Chondrocyte (in vitro differentiated cells): Measurements from ENCODE around the gene ZBED1. TPM values are rescaled to one million over a fixed set of nuclear protein-coding genes. Genes with fewer than 3 reads are reported as not detected.
A peak's percentile ranks its signal among the peaks of the same experiment; 100 is the strongest.

Source experiments
- DNase-seq: peaks from one replicate; pipeline ENCODE4 v3.0.0; 2021; ENCODE audit warnings: mixed read lengths, low spot score
- H3K27ac Mint-ChIP-seq: one replicate; pipeline ENCODE4 v1.8.0; 2021; ENCODE audit warnings: mild to moderate bottlenecking, moderate library complexity, mixed read lengths; ENCODE audit not compliant: unreplicated experiment
- H3K27me3 Mint-ChIP-seq: 2 replicates; pipeline ENCODE4 v1.8.0; 2021; ENCODE audit warnings: low read depth, mixed read lengths
- H3K36me3 Mint-ChIP-seq: 2 replicates; pipeline ENCODE4 v1.8.0; 2021; ENCODE audit warnings: low read depth, mixed read lengths
- H3K4me1 Mint-ChIP-seq: 2 replicates; pipeline ENCODE4 v1.8.0; 2021; ENCODE audit warnings: low read depth, mild to moderate bottlenecking, mixed read lengths
- H3K4me3 Mint-ChIP-seq: one replicate; pipeline ENCODE4 v1.8.0; 2021; ENCODE audit warnings: mild to moderate bottlenecking, moderate library complexity, mixed read lengths; ENCODE audit not compliant: unreplicated experiment
- H3K9me3 Mint-ChIP-seq: 2 replicates; pipeline ENCODE4 v1.8.0; 2021; ENCODE audit warnings: low read depth, mixed read lengths
- CTCF ChIP-seq: fragments of 200-600 bp; sonication (generic); IDR thresholded peaks from 2 replicates; pipeline ENCODE4 v1.5.0; 2021; ENCODE audit warnings: antibody characterized with exemption, mild to moderate bottlenecking, moderate library complexity
- total RNA-seq: library from RNA; stranded (reverse); gene quantifications from 3 replicates; pipeline ENCODE4 v1.2.1, GENCODE V29; 2021

ZBED1 gene
- total RNA-seq, 1 donor from 2014 or later = 40.1 TPM

- Mint-ChIP-seq H3K4me1 (peaks cover 30% of the 10 kb centered on the region), H3K4me3 (peak overlapping the region; percentile 49), H3K36me3 (no peaks in the 10 kb centered on the region), H3K27ac (peak overlapping the region; percentile 45), H3K27me3 (no peaks in the 10 kb centered on the region), H3K9me3 (no peaks in the 10 kb centered on the region)
- DNase-seq = no peak
- TF ChIP-seq CTCF = no peak
Measured at GRCh38 chrX:2501559-2502102, 855 bp upstream of the ZBED1 start.

GRCh38 chrX:2500091-2500802 lies 529 bp downstream of the ZBED1 start:
- peak; percentile 60 for TF ChIP-seq CTCF
- Mint-ChIP-seq H3K4me1 (peaks cover 30% of the 10 kb centered on the region), H3K9me3 (no peaks in the 10 kb centered on the region), H3K36me3 (no peaks in the 10 kb centered on the region), H3K4me3 (peak overlapping the region; percentile 70), H3K27ac (peak overlapping the region; percentile 49), H3K27me3 (no peaks in the 10 kb centered on the region)
- no peak for DNase-seq

- no peak for DNase-seq
- peaks cover 30% of the 10 kb centered on the region for H3K4me1 Mint-ChIP-seq
- H3K4me3 Mint-ChIP-seq = peak overlapping the region; percentile 70
- no peaks in the 10 kb centered on the region for H3K36me3 Mint-ChIP-seq
- H3K9me3 Mint-ChIP-seq = no peaks in the 10 kb centered on the region
- peak overlapping the region; percentile 85 for H3K27ac Mint-ChIP-seq
- no peak for TF ChIP-seq CTCF
- H3K27me3 Mint-ChIP-seq = no peaks in the 10 kb centered on the region
Measured at GRCh38 chrX:2499507-2499906, 1.3 kb downstream of the ZBED1 start.

- peaks cover 30% of the 10 kb centered on the region for H3K4me1 Mint-ChIP-seq
- H3K27ac Mint-ChIP-seq = peak overlapping the region; percentile 85
- no peak for DNase-seq
- H3K36me3 Mint-ChIP-seq = no peaks in the 10 kb centered on the region
- H3K9me3 Mint-ChIP-seq = no peaks in the 10 kb centered on the region
- H3K4me3 Mint-ChIP-seq = peak overlapping the region; percentile 70
- no peaks in the 10 kb centered on the region for H3K27me3 Mint-ChIP-seq
- TF ChIP-seq CTCF = no peak
Measured at GRCh38 chrX:2498781-2499302, 1.9 kb downstream of the ZBED1 start.

GRCh38 chrX:2497961-2498780 lies 2.6 kb downstream of the ZBED1 start:
- H3K4me1 Mint-ChIP-seq = peaks cover 30% of the 10 kb centered on the region
- TF ChIP-seq CTCF = no peak
- no peak for DNase-seq
- peak overlapping the region; percentile 85 for H3K27ac Mint-ChIP-seq
- no peaks in the 10 kb centered on the region for H3K36me3 Mint-ChIP-seq
- peak overlapping the region; percentile 70 for H3K4me3 Mint-ChIP-seq
- H3K9me3 Mint-ChIP-seq = no peaks in the 10 kb centered on the region
- no peaks in the 10 kb centered on the region for H3K27me3 Mint-ChIP-seq
